Inferior parietal cortex (tissue), 1 donor: Measurements from ENCODE around the gene NDUFA8.

Experiments
- DNase-seq: peaks from one replicate; pipeline ENCODE4 v3.0.0-alpha.2; 2016; ENCODE audit errors: extremely low spot score

NDUFA8 gene

DNA sequence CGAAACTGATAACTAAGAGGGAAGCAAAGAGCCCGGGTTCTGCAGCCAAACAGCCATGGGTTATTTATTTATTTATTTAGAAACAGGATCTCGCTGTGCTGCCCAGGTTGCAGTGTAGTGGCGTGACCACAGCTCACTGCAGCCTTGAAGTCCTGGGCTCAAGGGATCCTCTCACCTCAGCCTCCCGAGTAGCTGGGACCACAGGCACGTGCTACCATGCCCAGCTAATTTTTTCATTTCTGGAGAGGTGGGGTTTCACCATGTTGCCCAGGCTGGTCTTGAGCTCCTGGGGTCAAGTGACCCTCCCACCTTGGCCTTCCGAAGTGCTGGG, 24.1 kb downstream of the NDUFA8 start:
- no peak for DNase-seq

DNA sequence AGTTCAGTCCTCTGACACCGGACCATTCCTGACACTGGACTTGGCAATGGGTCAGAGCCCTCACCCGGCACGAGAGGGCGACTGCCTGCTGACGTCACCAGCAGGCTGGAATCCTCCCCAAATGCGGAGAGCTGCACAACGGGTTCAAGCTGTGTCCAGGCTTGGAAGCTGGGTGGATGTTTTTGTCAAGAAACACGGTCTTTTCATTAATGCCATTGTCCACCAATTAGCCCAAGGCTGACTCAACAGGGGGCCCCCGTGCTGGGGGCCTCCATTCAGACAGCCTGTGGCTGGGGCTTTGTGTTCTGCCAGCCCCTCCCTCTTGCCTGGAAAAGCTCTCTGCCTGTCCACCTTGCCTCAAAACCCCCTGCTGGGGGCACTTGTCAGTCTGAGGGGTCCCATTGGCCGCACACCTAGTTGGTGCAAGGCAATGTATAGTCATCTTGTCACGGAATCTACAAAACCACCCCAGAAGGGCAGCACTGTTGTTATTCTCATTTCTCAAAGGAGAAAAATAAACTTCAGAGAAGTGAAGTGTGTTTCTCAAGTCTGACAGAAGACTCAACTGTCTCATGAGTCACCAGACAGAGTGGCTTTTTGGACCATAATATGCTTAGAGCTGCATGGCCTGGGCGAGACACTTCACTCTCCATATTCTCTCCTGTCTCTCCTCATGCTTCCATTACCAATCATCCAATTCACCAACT, 24.6 kb downstream of the NDUFA8 start:
- no peak for DNase-seq

DNA sequence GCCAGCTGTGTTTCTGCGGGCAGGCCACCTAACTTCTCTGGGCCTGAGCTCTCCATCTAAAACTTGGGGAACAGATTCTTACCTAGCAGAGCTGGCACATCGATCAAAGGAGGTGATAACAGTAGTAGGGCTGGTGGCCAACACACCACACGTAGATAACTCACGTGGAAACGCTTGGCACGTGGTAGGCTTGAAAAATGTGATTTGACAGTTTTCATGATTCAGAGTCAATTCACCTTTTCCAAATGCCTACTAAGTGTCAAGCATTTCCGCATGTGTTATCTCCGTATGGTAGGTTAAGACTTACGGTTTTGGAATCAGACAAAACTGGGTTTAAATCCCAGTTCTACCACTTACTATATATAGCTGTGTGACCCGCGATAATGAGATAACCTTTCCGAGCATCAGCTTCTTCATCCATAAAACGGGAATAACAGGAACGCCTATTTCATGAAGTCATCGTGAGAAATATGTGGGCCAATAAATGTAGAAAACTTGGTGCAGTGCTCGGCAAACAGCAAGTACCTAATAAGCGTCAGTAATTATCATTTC, 25.5 kb downstream of the NDUFA8 start:
- DNase-seq = no peak

DNA sequence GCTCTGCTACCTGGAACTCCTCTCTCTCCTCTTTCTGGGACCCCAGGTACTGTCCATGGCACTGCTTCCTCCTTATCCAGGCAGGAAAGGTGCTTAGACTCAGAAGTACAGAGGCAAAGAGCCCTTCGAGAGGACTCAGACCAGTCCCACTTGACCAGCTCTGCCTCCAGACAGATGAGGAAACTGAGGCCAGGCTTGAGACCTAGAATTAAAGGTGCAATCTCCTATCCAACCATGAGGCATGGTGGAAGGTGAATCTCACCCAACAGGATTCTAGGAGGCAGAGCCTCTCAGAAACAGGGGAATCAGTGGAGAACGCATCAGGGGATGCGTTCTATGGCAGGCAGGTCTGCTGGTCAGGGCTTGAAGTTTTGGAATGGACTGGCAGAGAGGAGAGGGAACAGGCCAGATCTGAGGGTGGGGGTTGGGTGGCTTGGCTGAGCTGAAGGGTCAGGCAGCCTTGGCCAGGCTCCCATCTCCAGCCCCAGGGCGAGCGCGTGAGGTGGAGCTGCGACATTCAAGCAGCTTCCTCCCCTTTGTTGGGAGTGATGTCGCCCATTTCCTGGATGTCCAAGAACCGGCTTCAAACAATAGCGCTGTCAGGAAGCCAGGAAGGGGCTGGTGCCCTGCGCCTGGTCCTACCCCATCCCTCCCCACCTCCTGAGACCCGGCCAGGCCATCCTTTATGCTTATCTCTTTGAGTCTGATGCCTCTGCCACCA, 26.2 kb downstream of the NDUFA8 start:
- DNase-seq = no peak

DNA sequence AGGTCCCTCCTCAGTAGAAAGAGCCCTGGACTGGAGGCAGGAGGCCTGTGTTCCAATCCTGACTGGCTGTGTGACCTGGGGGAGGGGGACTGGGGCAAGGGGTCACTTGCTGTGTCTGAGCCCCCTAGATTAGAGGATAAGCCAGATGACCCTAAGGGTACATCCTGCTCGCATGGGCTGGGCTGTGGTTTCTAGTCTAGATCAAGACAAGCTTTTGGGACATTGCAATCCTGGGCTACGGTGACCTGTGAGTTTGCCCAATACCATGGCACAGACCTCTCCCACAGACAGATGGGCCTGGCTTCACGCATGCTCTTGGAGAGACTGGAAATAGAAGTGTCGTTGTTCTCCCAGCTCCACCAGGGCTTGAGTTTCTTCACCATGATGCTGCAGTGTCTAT, 27.0 kb downstream of the NDUFA8 start:
- no peak for DNase-seq

DNA sequence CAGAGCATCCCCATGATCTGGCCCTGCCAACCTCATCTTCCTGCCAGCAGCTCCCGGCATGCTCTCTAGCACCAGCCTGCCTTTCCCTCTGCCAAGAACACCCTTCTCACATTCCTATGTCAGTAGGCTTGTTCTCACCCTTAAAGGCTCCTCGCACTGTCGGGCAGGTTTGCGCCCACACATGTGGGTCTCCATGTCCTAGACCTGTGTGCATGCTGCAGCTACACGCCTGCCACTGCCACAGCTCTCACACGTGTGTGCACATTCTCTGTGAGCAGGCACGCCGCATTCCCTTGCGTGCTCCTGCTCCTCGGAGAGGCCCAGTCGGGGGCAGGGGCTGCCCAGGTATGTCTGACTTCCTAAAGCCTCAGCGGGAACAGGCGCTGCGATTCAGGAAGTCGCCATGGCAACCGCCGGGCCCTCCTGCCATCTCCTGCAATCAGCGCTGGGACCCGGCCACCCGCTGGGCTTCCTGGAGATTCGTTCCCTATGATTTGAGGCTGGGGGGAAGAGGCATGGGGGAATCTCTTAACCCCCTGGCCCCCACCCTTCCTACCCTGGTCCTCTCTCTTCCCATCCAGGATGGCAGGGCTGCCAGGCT, 28.1 kb downstream of the NDUFA8 start:
- no peak for DNase-seq

DNA sequence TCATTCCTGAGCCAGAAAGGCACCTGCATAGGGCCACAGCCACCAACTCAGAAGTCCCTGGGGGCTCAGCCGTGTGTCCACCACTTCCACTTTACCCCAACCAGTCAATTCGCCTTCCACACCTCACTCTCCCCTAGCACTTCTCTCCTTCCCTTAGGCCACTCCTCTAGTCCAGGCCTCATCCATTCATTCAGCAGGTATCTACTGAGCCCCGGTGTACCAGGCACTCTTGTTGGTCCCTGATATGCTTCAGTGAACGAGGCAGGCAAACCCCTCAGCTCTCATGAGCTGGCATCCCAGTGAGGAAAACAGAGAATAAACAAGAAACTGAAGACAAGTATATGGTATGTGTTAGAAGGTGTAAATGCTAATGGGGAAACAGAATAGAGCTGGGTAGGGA, 28.7 kb downstream of the NDUFA8 start:
- no peak for DNase-seq

DNA sequence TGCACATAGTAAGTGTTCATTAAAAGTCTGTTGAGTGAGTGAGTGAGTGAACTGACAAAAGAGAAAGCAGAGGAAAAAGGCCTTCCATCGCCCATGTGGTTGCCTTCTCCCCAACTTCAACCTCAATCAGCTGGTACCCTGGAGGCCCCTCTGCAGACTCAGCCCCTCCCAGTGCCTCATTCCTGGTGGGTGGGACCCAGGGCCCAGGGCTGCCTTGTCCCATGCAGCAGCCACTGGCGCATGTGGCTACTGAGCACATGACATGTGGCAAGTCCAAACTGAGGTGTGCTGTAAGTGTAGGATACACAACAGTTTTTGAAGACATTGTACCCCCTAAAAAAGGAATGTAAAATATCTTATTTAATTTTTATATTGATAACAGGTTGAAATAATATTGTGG, 29.6 kb downstream of the NDUFA8 start:
- DNase-seq = no peak

DNA sequence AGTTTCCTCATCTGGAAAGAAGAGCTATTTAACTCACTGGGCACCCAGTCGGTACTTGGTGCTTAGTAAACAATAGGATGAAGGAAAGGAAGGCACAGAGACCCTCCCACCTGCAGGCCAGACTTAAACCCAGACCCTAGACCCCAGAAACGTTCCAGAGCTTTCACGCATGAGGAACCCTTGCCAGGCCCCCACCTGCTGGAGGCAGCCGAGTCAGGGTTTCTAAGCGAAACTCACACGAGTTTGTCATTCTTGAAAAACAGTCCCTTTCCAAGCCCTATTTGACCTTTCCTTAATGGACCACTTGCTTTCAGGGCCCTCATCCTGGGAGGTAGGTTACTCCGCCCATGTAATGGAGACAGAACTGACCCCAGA, 30.6 kb downstream of the NDUFA8 start:
- no peak for DNase-seq

DNA sequence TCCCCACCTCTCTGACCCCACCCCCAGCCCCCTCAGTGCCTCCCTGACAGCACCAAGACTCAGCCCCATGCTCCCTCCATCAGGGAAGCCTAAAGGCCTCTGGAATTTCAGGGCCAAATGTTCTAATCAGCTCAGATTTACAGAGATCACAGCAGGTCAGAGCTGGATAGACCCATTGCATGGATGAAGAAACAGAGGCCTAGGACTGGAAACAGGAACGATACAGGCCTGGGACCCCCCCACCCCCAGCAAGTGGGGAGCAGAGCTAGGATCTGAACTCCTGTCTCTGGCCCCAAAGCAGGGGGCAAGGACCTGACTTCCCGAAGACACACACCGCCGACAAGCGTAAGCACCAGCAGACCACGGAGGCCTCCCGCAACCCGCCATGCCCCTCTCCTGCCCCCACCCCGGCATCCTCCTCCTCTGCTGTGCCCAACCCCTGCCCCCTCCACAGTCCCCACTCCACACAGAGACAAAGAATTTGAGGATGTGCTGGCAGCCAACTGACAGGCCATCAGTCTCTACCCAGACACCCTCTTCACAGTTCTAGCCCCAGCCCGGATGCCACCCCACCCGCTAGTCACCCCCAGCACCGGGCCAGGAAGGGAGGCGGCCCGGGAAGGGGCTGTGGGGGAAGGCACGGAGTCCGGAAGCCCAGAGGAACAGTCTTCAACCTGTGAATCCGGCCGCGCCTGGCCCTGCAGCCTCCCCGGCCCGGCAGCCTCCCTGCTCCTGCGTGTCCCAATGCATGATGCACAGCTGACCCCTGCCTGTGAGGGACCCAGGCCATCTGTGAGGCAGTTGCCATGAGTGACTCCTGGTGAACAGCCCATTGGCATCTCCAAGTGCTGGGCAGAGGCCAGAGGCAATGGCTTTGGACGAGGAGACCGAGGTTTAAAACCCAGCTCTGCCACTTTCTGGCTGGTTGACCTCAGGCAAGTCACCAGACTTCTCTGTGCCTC, 31.3 kb downstream of the NDUFA8 start:
- no peak for DNase-seq

DNA sequence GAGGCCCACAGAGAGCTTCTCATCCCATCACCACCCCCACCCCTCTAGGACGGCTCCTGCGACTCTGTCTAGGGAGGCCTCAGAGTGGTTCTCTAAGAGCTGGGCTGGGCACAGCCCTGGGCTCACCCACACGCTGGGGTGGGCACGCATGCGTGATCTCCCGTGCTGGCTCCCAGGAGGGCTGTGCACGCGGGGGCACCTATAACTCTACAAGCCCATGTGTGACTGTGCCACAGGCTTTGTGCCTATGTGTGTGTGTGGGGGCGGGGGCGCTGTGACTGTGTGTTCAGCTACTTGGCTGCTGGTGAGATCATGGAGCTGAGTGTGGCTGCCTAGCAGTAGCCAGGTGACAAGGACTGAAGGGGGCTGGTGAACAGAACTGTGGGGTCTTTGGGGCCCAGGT, 32.2 kb downstream of the NDUFA8 start:
- no peak for DNase-seq

DNA sequence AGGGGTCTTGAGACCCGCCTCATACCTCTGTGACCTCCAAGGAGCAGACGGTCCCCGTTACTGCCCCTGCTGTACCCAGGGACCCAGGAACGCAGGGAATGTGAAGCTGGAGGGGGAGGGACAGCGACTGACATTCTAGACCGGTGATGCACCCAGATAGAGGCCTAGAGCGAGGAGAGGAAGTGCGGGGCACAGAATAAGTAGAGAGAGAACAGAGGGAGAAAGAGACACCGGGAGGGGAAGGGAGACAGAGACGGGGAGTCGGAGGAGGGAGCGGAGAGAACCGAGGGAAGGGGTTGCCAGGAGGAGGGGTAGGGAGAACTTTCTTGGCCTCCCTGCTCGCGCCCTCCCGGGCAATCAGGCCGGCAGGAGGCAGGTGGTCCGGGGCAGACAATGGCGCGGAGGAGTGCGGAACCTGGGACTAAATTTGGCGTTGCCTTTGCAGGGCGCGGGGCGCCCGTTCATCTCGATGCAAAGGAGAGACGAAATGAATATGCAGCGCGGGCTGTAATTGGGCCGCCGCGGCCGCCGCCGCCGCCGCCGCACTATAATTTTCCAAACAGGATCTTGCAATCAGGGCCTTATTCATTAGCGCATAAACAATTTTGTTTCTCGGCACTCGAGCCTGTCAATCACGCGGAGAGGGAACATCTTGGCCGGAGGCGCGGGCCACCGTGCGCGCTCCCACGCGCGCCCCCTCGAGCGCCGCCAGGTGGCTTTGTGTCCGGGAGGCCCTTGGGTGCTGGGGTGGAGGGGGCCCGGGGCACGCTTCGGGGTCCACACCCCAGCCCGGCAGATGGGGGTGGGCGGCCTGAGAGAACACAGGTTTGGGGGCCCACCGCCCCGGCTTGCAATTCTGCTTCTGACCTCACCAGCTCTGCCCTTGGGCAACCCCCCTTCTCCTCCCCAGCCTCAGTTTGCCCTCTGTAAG, 33.0 kb downstream of the NDUFA8 start:
- DNase-seq = no peak

DNA sequence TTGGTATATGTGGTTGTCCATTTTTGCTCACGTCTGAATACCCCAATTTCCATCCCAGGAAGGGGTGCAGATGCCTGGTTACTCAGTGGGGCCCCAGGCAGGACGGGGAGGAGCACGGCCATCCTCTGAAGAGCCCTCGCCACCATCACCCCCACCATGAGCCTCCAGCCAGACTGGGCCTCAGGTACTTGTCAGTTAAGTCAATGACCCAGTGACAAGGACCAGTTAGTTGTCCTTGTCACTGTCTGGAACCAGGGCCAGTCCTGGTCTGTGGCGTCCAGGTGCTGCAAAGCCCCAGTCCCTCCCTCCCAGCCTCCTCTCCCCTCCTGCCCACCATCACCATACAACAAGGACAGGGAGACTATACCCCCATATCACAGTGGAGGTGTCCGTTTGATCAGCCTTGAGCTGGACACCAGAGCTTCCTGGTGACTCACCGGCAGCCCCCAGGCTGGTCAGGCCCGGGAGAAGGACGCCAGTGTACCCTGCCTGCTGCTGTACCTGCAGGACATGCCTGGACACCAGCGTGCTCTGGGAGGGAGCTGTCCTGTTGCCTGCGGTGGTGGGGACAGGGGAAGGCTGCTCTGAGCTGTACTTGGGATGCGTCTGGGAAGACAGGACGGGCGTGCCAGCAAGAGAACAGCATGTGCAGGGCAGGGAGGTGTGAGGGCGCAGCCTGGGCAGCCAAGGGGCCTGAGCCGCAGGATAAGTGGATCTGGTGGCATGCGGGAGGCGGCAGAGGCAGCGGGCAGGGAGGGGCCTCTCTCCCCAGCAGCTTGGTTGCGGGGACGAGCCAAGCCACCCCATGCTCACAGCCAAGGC, 33.9 kb downstream of the NDUFA8 start:
- no peak for DNase-seq

DNA sequence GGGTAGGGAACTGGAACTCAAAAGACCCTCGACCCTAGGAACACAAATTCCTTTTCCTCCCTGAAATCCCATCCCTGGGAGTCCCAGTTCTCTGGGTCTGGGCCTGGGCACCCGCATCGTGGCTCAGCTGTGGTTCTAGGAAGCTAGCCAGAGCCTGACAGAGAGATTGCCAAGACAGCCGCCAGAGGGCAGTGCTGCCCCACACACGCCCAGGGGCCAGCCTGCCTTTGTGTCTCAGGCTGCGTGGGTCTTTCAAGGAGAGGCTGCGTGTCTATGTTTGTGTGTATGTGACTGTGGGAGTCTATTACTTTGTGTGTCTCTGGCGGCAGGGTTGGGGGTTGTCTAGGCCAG, 34.4 kb downstream of the NDUFA8 start:
- DNase-seq = peak; percentile 92

DNA sequence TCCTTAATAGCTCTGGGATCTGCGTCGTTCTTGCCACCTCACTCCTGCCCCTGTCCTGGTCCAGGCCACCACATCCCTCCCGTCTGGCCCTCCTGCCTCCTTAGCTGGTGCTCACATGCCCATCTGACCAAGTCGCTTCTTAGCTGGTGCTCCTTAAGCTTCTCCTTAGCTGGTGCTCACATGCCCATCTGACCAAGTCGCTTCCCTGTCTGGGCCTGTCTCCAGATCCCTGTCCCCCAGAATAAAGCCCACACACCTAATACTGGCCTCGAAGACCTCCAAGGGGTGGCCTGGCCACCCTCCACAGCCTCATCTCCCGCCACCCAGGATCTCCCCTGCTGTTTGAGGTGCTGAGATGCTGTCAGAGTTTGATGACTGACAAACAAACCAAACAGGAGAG, 35.1 kb downstream of the NDUFA8 start:
- no peak for DNase-seq

DNA sequence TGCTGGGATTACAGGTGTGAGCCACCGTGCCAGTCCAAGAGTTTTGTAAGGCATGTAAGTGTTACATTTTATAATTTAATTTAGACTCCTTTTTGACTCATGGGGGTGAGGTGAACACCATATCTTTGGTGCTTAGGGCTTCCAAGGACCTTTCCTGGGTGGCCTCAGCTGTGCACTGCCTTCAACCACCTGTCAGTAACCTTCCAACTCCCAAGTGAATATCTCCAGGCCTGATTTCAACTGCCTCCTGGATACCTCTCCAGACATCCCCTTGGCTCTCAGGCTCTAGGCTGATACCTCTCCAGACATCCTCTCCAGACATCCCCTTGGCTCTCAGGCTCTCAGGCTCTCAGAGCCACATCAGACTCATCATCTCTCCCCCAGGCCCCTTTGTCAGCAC, 35.5 kb downstream of the NDUFA8 start:
- no peak for DNase-seq

DNA sequence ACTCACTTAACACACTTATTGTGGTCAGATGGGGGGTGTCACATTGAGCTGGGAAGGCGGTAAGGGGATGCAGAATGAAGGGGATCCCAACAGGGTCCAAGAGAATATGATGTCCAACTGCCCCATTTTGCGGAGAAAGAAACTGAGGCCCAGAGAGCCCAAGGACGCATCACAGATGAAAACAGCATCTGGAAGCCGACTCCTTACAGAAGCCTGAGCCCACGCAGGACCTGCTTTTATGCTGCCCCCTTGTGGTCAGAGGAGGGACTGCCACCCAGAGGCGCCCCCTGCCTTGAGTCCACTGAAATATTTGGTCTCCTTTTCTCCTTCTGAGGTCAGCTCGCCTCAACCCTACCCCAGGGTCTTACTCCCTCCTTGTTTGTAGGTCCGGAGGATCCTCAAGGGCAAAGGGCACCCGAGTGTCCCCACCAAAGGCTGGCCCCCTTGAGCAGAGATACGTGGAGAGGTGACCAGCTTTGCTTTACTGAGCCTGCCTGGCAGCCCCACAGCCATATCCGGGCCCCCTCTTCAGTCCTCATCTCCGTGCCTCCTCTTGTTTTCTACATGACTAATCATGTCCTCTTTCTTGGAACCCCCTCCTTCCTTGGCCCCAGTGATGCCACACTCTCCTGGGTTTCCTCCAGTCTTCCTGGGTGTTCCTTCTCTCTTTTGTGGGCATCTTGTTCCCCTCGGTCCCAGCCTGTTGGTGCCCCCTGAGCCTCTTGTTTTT, 36.5 kb downstream of the NDUFA8 start:
- peak; percentile 87 for DNase-seq

DNA sequence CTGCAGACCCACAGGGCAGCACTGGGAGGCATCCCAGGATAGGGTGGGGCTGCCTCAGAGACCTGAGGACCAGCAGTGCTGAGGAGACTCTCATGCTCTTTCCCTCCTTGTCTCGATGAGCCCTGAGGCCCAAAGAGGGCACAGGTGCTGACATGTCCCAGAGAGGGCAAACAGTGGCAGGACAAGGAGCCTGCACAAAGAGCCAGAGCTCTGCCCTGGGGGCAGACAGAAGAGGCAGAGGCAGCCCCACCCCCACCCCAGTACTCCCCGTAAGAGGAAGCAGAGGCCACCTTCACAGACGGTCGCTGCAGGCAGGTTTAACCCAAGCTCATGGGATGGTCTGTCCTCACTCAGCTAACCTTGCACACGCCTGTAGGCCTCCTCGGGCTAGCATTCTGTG, 37.1 kb downstream of the NDUFA8 start:
- DNase-seq = no peak

DNA sequence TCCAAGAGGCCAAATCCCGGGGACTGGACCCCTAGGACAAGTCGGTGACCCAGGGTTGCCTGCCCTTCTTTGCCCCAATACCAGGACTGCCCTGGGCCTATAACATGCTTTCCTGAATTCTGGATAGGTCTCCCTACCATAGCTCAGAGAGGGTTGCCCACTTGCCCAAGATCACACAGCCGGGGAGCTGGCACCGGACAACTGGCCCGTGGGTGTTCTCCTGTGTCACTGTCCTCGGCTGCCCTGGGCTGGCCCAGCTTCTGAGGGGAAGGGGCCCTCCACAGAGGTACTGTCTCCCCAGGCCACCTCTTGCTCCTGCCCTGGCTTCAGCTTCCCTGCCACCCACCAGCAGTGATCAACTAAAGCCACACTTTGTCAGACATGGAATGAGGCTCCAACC, 37.6 kb downstream of the NDUFA8 start:
- no peak for DNase-seq
